Mesodermal cell (in vitro differentiated cells): ENCODE measurements around the gene TMCC1. TPM values are rescaled to one million over a fixed set of nuclear protein-coding genes. Genes with fewer than 3 reads are reported as not detected.
A peak's percentile ranks its signal among the peaks of the same experiment; 100 is the strongest.

Experiments used
- H3K27ac ChIP-seq: 2 replicates; pipeline ENCODE4 v1.7.0; 2013; ENCODE audit warnings: mild to moderate bottlenecking, low read depth, low read length, moderate library complexity; ENCODE audit not compliant: severe bottlenecking
- H3K36me3 ChIP-seq: 2 replicates; pipeline ENCODE4 v1.7.1; 2013; ENCODE audit warnings: mild to moderate bottlenecking, low read length, moderate library complexity; ENCODE audit not compliant: control insufficient read depth, insufficient read depth
- H3K4me1 ChIP-seq: one replicate; pipeline ENCODE4 v1.7.1; 2013; ENCODE audit warnings: mild to moderate bottlenecking, low read length; ENCODE audit not compliant: insufficient read depth, control insufficient read depth, poor library complexity, severe bottlenecking
- H3K4me3 ChIP-seq: 2 replicates; pipeline ENCODE4 v1.7.0; 2013; ENCODE audit warnings: low read length, control low read depth, mild to moderate bottlenecking; ENCODE audit not compliant: insufficient read depth, poor library complexity, severe bottlenecking; ENCODE audit errors: extremely low read depth
- H3K9me3 ChIP-seq: 2 replicates; pipeline ENCODE4 v1.7.1; 2013; ENCODE audit warnings: mild to moderate bottlenecking, low read length, moderate library complexity; ENCODE audit not compliant: control insufficient read depth
- WGBS, 2 experiments: methylation state at CpG; one replicate each; pipeline ENCODE4 v1.1.5; 2013; ENCODE audit warnings: missing lambda C conversion rate in 2 of 2; ENCODE audit not compliant: insufficient coverage in 2 of 2; 5-methylcytosine and 5-hydroxymethylcytosine counted together
- polyA plus RNA-seq, 2 experiments: library from polyadenylated mRNA; stranded (reverse); fragments of 50-300 nt; gene quantifications; one replicate each; pipeline ENCODE4 v1.2.3, GENCODE V29; 2013

TMCC1 gene
- polyA plus RNA-seq (2013, experiment 1 of 2) = 18.9 TPM
- 14.9 TPM for polyA plus RNA-seq (2013, experiment 2 of 2)

GRCh38 chr3:129893581-129894070, at the start of gene TMCC1:
Gene TMCC1, minus strand, starts transcription at chr3:129893711.
- H3K9me3 ChIP-seq = no peaks in the 10 kb centered on the region
- H3K4me1 ChIP-seq = peaks cover 27% of the 10 kb centered on the region
- peak within 1 kb of the TSS; percentile 76 for H3K4me3 ChIP-seq
- peaks cover 7% of the 10 kb centered on the region for H3K36me3 ChIP-seq
- WGBS, 2 experiments = 0 to 1% methylated on average over 14 to 34 of the region's 60 CpGs
- H3K27ac ChIP-seq = peak within 1 kb of the TSS; percentile 90

GRCh38 chr3:129943020-129943419, 49.5 kb upstream of the TMCC1 start:
- WGBS, 2 experiments = 79 to 100% methylated on average over 3 of the region's 3 CpGs
- Histone ChIP-seq H3K36me3 (no peaks in the 10 kb centered on the region), H3K4me3 (no peak overlapping the region), H3K4me1 (no peaks in the 10 kb centered on the region), H3K9me3 (no peaks in the 10 kb centered on the region), H3K27ac (no peak overlapping the region)

- no peaks in the 10 kb centered on the region for H3K4me1 ChIP-seq
- no peaks in the 10 kb centered on the region for H3K9me3 ChIP-seq
- H3K4me3 ChIP-seq = no peak overlapping the region
- 13 to 22% methylated on average over 7 of the region's 7 CpGs for WGBS, 2 experiments
- no peak overlapping the region for H3K27ac ChIP-seq
- H3K36me3 ChIP-seq = no peaks in the 10 kb centered on the region
Measured at GRCh38 chr3:129942296-129942695, 48.8 kb upstream of the TMCC1 start.

GRCh38 chr3:129940086-129940485, 46.6 kb upstream of the TMCC1 start:
- Histone ChIP-seq H3K9me3 (no peaks in the 10 kb centered on the region), H3K4me1 (no peaks in the 10 kb centered on the region)
- 94 to 95% methylated on average over 2 to 3 of the region's 3 CpGs for WGBS, 2 experiments

GRCh38 chr3:129938140-129938930, 44.8 kb upstream of the TMCC1 start:
- Histone ChIP-seq H3K36me3 (no peaks in the 10 kb centered on the region), H3K4me1 (no peaks in the 10 kb centered on the region), H3K9me3 (no peaks in the 10 kb centered on the region), H3K27ac (no peak overlapping the region), H3K4me3 (no peak overlapping the region)
- WGBS, 2 experiments = 88 to 96% methylated on average over 5 to 7 of the region's 8 CpGs

More at GRCh38 chr3:129940086-129940485, 46.6 kb upstream of the TMCC1 start:
- H3K36me3 ChIP-seq = no peaks in the 10 kb centered on the region
- no peak overlapping the region for H3K27ac ChIP-seq
- no peak overlapping the region for H3K4me3 ChIP-seq

- no peak overlapping the region for H3K4me3 ChIP-seq
- no peaks in the 10 kb centered on the region for H3K9me3 ChIP-seq
- no peaks in the 10 kb centered on the region for H3K36me3 ChIP-seq
- H3K27ac ChIP-seq = no peak overlapping the region
- WGBS, 2 experiments = 76 to 81% methylated on average over 8 to 9 of the region's 9 CpGs
- H3K4me1 ChIP-seq = no peaks in the 10 kb centered on the region
Measured at GRCh38 chr3:129937717-129938116, 44.2 kb upstream of the TMCC1 start.

GRCh38 chr3:129936757-129937156, 43.2 kb upstream of the TMCC1 start:
- Histone ChIP-seq H3K27ac (no peak overlapping the region), H3K4me3 (no peak overlapping the region), H3K4me1 (no peaks in the 10 kb centered on the region), H3K9me3 (no peaks in the 10 kb centered on the region), H3K36me3 (no peaks in the 10 kb centered on the region)
- WGBS, 2 experiments = 97 to 98% methylated on average over 5 to 6 of the region's 6 CpGs

GRCh38 chr3:129934234-129935123, 41.0 kb upstream of the TMCC1 start:
- Histone ChIP-seq H3K9me3 (peaks cover 8% of the 10 kb centered on the region), H3K36me3 (no peaks in the 10 kb centered on the region), H3K27ac (no peak overlapping the region), H3K4me3 (no peak overlapping the region), H3K4me1 (no peaks in the 10 kb centered on the region)
- WGBS, 2 experiments = 43 to 48% methylated on average over 14 to 18 of the region's 20 CpGs

- Histone ChIP-seq H3K4me1 (no peaks in the 10 kb centered on the region), H3K36me3 (no peaks in the 10 kb centered on the region), H3K27ac (no peak overlapping the region), H3K4me3 (no peak overlapping the region), H3K9me3 (peaks cover 15% of the 10 kb centered on the region)
- 100% methylated on average over 1 to 4 of the region's 4 CpGs for WGBS, 2 experiments
Measured at GRCh38 chr3:129933471-129933870, 40.0 kb upstream of the TMCC1 start.

GRCh38 chr3:129929383-129929782, 35.9 kb upstream of the TMCC1 start:
- H3K4me3 ChIP-seq = no peak overlapping the region
- no CpG with 5 or more reads among the region's 1 CpG for WGBS, 2 experiments
- H3K27ac ChIP-seq = no peak overlapping the region
- peaks cover 15% of the 10 kb centered on the region for H3K9me3 ChIP-seq
- no peaks in the 10 kb centered on the region for H3K36me3 ChIP-seq
- no peaks in the 10 kb centered on the region for H3K4me1 ChIP-seq
